Measurements from ENCODE around the gene RCC1. TPM values are rescaled to one million over a fixed set of nuclear protein-coding genes. Genes with fewer than 3 reads are reported as not detected.
"Not testable (repeated sequence)": the region's sequence is repeated elsewhere in the genome, so short reads cannot be mapped to it uniquely, and the experiment has no call there.

RCC1 gene
- polyA plus RNA-seq, 1 experiment, result 41.5 TPM

- H3K4me3 ChIP-seq (ENCODE audit: low read depth, low read length), result no peak overlapping the region
- H3K36me3 ChIP-seq (ENCODE audit: control insufficient read depth, insufficient read depth, low read length), result peaks cover 17% of the 10 kb centered on the region
- POLR2A ChIA-PET, result no interaction called here
- TF ChIP-seq CTCF (IDR thresholded peaks at IDR 0.05; ENCODE audit: insufficient read depth, low read depth, low read length), result no peak
- DNase-seq (ENCODE audit: low read depth), result no peak
- CTCF ChIA-PET, result interaction anchor here (0.6 kb wide), 1 partner anchor 19 kb away, joined by 3 read pairs; no protein-coding TSS in a partner anchor
- H3K27me3 ChIP-seq (ENCODE audit: control insufficient read depth, insufficient read depth, low read length), result no peaks in the 10 kb centered on the region
Measured at GRCh38 chr1:28564310-28564709, 58.5 kb downstream of the RCC1 start.

- ChIA-PET CTCF (interaction anchor here (0.6 to 1.1 kb wide), 3 partner anchors 20 to 316 kb away, joined by 3 read pairs; no protein-coding TSS in a partner anchor), POLR2A (no interaction called here)
- Histone ChIP-seq H3K27me3 (ENCODE audit: control insufficient read depth, insufficient read depth, low read length) (no peaks in the 10 kb centered on the region), H3K36me3 (ENCODE audit: control insufficient read depth, insufficient read depth, low read length) (peaks cover 17% of the 10 kb centered on the region), H3K4me3 (ENCODE audit: low read depth, low read length) (no peak overlapping the region)
- DNase-seq (ENCODE audit: low read depth), result no peak
- no peak for TF ChIP-seq CTCF (IDR thresholded peaks at IDR 0.05; ENCODE audit: insufficient read depth, low read depth, low read length)
Measured at GRCh38 chr1:28565040-28565439, 59.2 kb downstream of the RCC1 start.

- ChIA-PET CTCF (interaction anchor here (0.6 to 1.1 kb wide), 2 partner anchors 37 to 317 kb away, joined by 3 read pairs; no protein-coding TSS in a partner anchor), POLR2A (no interaction called here)
- no peak for TF ChIP-seq CTCF (IDR thresholded peaks at IDR 0.05; ENCODE audit: insufficient read depth, low read depth, low read length)
- Histone ChIP-seq H3K4me3 (ENCODE audit: low read depth, low read length) (no peak overlapping the region), H3K27me3 (ENCODE audit: control insufficient read depth, insufficient read depth, low read length) (no peaks in the 10 kb centered on the region), H3K36me3 (ENCODE audit: control insufficient read depth, insufficient read depth, low read length) (peaks cover 16% of the 10 kb centered on the region)
- DNase-seq (ENCODE audit: low read depth), result no peak
Measured at GRCh38 chr1:28565726-28566125, 59.9 kb downstream of the RCC1 start.

- H3K27me3 ChIP-seq (ENCODE audit: control insufficient read depth, insufficient read depth, low read length), result no peaks in the 10 kb centered on the region
- H3K36me3 ChIP-seq (ENCODE audit: control insufficient read depth, insufficient read depth, low read length), result peaks cover 14% of the 10 kb centered on the region
- no peak for TF ChIP-seq CTCF (IDR thresholded peaks at IDR 0.05; ENCODE audit: insufficient read depth, low read depth, low read length)
- ChIA-PET POLR2A (no interaction called here), CTCF (no interaction called here)
- H3K4me3 ChIP-seq (ENCODE audit: low read depth, low read length), result no peak overlapping the region
- DNase-seq (ENCODE audit: low read depth), result no peak
Measured at GRCh38 chr1:28566931-28567330, 61.1 kb downstream of the RCC1 start.

- Histone ChIP-seq H3K27me3 (ENCODE audit: control insufficient read depth, insufficient read depth, low read length) (no peaks in the 10 kb centered on the region), H3K4me3 (ENCODE audit: low read depth, low read length) (no peak overlapping the region), H3K36me3 (ENCODE audit: control insufficient read depth, insufficient read depth, low read length) (peaks cover 12% of the 10 kb centered on the region)
- ChIA-PET CTCF (interaction anchor here (0.6 kb wide), 1 partner anchor 76 kb away, joined by 8 read pairs; no protein-coding TSS in a partner anchor), POLR2A (no interaction called here)
- DNase-seq (ENCODE audit: low read depth), result no peak
- no peak for TF ChIP-seq CTCF (IDR thresholded peaks at IDR 0.05; ENCODE audit: insufficient read depth, low read depth, low read length)
Measured at GRCh38 chr1:28571911-28572310, 66.1 kb downstream of the RCC1 start.

- H3K4me3 ChIP-seq (ENCODE audit: low read depth, low read length); POLR2A ChIA-PET; H3K27me3 ChIP-seq (ENCODE audit: control insufficient read depth, insufficient read depth, low read length); CTCF ChIA-PET; DNase-seq (ENCODE audit: low read depth): not testable (repeated sequence)
- peaks cover 13% of the 10 kb centered on the region for H3K36me3 ChIP-seq (ENCODE audit: control insufficient read depth, insufficient read depth, low read length)
Measured at GRCh38 chr1:28572891-28573290, 67.0 kb downstream of the RCC1 start.

Data from BJ (cell line).